GM18868 (cell line): ENCODE measurements around the gene ANKH.

Experiments used
- ATAC-seq: cut with Tn5 transposase; IDR thresholded peaks from one replicate; pipeline ENCODE4 v1.9.1; 2021; ENCODE audit warnings: mild to moderate bottlenecking, moderate library complexity; ENCODE audit not compliant: unreplicated experiment

The ANKH gene

DNA sequence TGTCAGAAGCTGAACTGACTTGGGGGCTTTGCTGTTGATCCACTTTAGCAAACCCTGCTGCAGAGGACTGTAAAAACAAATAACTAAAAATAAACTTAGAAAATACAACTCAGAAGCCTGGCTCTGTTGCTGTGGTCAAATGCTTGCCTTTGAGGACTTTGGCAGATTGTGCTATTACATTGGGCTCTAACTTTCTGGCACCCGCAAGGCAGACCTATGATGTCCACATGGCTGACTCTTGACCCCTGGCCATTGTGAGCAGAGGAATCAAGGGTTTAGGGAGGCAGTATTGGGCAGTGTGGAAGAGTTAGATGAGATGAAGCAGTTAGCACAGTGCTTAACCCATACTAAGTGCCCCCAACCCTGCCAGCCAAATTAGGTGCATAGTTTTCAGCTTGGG is 173.1 kb downstream of the ANKH start:
- no peak for ATAC-seq

DNA sequence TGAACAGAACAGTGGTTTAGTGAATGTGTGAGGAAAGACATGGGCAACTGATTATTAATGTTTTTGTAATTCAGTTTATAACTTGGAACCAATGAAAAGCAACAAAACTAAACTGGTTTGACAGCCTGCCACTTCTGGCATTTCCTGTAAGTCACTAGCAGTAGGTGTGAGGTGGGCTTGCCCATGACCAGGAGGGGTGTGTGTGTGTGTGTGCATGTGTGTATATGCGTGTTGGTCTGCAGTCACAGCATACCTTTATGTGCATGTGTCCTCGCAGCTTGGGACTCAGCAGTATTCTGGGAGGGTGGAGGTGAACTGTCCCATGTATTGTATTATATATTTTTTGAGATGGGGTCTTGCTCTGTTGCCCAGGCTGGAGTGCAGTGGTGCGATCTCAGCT is 174.7 kb downstream of the ANKH start:
- no peak for ATAC-seq

DNA sequence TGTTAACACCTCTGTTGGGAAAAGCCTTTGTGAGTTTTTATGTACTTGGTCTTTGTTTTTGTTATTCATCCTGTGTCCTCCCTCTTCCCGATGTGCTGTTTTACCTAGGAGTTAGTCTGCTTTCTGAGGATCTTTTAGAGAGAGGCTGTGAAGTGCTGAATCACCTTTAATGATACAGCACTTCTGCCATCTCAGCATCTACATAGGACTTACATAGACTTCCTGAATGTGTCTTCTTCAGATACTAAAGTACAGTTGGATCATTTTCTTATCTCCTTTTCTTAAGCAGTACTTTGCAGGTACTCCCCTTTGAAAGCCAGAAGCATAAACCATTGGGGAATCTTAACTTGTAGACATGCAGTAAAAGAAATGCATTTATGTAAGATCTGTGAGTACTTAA is 175.5 kb downstream of the ANKH start:
- ATAC-seq, result no peak

DNA sequence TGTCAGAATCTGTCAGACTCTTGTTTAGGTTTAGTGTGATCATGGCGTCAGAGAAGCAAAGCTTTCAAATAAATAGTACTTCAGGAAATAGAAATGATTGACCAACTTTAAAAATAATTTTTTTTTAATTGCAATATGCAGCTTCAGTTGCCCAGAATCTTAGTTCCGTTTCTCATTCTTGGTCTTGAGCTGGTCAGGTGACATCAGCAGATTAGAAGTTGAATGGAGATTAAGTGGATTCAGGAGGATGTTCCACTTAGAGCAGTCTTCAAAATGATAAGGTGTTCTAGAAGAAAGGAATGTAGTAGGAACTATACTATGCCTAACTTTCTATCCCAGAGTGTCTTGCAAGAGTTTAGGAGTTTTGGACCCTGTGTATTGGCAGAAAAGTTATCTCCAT is 176.4 kb downstream of the ANKH start:
- no peak for ATAC-seq

DNA sequence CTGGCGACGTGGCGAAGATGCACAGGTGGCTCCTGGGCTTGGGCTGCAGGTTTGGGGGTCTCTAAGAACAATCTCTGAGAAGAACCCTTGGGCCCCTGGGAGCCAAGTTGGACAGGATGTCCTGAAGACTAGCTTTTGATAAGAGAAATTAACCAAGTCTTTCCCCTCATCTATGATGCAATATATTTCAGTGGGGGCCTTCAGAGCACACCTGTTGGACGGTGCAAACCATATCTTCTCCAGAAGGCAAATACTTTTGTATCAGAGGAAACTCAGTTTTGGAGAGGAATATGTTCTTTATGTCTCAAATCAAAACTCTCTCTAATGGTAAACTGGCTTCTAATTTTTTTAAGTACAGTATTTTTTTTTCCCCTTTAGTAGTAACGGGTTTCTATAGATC is 178.5 kb downstream of the ANKH start:
- no peak for ATAC-seq

DNA sequence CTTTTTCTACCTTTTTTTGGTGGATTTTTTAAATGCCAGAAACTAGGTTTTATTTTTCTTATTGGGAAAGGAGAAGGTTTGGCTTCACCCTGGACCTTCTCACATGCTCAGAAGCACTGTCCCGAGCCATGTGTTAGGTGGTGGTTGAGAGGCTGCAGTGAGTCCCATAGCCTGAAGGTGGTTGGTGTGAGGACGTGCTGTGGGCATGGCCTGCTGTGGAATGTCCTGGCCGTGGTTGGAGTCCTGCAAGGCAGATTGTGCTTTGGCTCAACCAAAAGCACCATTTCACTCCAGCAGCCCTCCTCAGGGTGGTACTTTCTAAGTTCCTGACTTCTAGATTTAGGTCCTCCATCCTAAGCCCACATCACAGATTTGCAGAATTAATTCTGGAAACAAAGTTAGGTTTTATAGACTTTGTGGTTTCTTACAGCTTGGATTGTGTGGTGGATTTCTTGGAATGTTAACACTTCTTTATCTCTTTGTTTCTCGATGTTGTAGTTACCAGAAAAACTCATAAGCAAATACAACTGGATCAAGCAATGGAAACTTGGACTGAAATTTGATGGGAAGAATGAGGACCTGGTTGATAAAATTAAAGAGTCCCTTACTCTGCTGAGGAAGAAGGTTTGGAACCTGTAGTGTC is 184.4 kb downstream of the ANKH start:
- ATAC-seq, result no peak

DNA sequence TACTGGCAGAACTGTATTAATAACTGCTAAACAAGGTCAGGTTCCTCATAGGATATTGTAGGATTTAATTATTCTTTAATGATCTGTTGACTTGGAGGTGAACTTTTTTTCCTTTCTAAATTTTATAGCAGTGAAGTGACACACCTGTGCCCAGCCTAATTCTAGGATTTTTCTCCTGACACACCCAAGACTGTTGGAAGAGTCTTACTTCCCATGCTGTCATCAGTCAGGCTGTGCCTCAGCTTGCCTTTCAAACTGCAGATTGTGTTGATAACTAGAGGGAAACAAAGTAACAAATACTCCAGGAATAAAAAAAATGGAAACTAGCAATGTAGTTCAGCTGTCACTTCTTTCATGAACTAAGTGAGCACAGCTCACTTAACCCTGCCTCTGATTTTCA is 185.1 kb downstream of the ANKH start:
- no peak for ATAC-seq

DNA sequence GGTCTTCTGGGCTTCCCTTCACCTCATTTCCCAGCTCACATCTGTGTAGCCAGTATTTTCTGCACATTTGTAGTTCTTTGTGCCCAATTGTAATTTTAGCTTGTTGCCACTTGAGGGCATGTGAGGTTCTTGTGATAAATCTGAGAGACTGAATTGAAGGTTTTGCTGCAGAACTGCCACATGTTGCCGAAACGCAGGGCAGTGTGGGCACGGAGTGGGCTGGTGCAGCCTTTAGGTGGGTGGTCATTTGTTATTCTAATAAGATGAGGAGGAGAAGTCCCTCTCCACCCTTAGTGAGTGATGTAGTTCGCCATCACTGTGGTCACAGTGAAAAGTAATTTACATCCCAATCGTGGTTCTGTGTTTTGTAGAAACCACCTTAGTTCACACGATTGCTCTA is 185.8 kb downstream of the ANKH start:
- peak; percentile 85 for ATAC-seq

DNA sequence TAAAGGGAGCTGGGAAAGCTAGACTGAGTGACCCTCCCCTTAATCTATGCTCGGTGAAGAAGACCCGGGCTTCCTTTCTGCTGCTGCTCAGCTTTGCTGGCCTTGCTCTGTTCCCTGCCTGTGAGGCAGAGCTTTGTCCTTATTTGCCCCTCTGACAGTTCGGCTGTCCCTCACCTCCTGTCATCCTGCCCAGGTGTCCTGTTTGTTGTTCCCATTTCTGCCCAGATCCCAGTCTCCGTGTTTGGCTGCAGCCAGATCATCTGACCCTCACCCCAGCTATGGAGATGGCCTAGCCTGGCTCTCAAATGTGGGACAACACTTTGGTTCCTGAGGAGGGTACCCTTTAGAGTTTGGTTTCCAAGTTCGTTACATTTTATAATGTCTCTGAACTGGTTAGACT is 186.8 kb downstream of the ANKH start:
- no peak for ATAC-seq

DNA sequence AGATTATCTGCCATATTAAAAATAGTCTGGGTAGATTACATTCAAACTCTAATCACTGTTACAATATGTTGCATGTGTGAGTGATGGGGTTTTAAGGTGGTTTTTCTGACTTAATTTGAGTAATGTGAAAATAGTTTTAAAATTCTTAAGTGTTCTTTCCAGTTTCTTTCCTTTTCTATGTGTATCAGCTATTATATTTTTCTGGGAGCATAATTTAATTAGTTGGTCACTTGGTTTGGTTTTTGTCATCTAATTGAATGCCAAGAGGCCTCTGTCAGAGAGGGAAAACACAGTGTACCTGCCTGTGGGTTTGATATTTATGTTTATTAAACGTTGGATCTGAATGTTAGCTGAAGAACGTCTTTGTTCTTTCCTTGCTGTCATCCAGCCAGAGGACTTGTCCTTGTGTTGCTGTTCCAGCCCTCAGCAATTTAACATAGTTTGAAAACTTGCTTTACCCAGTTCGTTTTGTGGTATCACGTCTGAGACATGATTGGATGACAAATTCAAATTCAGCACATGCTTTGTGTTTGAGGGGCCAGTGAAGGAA is 187.6 kb downstream of the ANKH start:
- ATAC-seq, result no peak

DNA sequence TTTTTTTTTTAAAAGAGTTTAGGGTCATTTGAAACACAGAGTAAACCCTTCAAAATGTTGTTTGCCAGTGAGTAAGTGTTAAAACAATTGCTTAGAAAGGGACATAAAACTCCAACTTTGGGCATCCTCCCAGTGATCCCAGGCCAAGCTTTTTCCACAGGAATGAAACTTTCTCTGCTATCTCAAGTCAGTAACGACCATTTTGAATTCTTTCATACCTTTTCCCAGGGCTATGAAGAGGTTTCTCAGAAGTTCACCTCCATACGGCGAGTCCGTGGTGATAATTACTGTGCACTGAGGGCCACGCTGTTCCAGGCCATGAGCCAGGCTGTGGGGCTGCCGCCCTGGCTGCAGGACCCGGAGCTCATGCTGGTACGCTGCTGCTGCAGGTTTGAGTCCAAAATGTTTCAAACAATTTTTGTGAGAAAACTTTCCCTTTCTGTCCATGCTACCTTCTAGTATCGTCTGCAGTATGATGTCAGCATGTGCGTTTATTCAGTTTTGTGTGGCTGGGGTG is 190.3 kb downstream of the ANKH start:
- no peak for ATAC-seq

DNA sequence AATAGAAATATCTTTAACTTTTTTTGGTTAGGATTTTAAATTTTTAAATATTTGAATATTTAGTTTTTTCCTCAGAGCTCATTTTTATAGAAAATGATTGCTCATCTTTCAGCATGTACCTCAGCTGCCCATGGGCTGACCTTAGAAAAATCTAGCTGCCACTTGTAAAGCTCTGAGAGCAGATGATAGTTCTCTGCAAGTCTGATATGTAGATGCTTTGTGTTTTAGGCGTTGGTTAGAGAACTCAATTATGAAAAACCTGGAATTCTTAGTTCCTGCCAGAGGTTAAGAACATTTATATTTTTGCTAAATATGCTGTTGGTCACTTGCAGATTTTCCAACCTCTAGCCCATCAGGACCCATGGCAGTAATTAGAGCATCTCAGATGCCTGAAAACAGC is 192.0 kb downstream of the ANKH start:
- ATAC-seq, result no peak

DNA sequence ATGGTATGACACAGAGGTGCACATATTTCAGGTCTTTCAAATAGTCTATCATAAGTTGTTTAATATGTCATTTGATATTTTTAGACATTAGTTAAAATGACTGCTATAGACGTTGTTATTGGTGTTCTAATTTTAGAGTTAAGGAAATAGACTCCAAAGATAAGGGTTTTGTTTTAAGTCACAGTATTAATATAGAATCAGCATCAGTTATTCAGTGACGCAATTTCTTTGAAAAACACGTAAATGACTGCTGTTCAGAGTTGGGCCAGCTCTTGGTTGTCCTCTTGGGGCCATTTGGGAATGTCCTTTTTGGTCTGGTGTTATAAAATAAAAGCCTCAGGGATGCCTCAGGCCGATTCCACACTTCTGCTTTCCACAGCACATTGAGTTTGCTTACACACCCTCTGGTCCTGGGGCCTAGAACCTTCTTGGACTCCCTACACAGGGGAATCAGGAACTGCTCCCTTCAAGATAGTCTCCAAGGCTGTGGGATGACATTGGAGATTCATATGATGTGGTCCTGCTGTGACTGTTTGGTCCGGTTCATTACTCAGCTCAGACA is 192.7 kb downstream of the ANKH start:
- peak; percentile 25 for ATAC-seq

DNA sequence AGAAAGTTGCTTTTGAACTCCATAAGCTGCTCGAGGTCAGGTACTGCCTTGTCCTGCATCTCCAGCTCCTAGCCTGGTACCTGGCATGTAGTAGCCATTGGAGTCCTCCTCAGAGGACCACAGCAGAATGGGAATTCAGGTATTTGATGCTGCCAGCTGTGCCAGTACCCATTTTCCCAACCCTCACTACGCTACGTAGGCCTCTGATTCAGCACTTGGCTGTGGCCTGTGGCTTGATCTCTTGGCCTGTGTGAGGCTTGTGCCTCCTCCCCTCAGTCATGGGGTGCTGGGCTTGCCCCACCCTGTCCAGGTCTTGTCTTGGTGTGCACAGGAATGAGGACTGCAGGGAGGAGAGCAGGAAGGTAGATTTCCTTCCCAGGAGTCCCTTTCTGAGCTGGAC is 195.3 kb downstream of the ANKH start:
- ATAC-seq, result peak; percentile 31

DNA sequence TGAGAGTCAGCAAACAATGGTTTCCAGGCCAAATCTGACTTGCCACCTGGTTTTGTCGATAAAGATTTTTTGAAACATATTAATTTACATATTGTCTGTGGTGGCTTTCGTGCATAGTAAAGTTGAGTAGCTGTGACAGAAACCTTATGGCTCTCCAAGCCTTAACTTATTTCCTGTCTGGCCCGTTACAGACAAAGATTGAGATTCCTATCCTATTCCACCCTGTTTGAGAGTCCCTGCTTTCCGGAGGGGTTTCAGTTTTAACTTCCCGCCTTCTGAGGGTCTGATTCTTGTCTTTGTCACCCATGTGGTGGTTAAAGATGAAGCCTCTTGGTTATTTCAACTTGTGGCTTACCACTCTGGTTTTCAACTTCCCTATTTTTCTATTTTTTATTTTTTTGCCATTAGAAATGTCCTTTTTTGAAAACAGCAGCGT is 195.7 kb downstream of the ANKH start:
- ATAC-seq, result peak; percentile 34

DNA sequence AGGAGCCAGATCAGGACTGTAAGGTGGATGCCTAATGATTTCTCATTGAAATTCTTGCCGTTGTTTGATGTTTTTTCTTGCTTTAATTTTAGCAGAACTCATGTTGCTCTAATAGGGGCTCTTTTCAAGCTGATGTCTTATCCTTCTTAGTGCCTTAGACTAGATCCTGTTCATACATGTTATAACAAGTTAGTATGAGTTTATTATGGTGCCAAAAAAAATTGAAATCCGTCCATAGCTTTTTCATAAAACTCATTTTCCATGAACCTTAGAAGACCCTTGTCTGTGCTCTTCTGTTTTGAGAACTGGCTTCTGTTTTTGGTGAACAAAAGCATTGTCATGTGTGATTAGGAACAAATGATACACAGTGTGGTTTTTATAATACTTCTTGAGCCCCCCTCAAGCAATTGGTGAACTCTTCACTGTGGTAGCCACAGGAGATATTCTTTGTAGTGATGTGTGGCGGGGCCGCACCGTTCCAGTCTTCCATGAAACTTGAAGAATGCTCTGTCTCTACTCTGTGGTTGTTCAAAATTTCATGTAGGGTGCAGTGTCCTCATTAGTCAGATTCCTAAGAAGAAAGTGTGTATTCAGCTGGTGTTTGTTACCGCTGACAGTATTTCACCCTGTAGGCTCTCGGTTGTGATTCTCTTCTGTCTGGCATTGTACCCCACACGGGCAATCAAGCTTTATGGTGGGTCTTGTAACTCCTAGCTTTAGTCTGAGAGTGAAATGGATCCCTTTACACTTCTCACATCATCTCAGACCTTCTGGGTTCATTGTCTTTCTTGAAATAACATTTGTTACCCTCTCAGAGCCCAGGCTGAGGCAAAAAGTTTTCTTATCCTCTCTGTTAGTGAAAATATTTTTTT is 196.4 kb downstream of the ANKH start:
- no peak for ATAC-seq

DNA sequence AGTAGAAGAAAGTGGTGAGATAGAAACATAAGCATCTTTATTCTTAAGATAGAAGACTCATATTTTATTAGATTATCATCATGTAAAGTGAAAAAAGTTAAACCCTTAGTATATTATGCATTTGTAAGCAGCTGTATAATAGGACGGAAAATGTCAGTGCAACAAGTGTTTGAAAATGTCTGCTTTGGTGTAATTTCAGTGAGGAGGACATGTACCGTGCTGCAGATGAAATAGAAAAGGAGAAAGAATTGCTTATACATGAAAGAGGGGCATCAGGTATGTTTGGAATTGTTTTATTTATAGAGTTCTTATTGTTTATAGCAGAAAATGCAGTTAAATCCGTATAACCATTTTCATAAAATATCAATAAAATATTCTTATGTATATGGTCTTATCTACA is 198.1 kb downstream of the ANKH start:
- no peak for ATAC-seq

DNA sequence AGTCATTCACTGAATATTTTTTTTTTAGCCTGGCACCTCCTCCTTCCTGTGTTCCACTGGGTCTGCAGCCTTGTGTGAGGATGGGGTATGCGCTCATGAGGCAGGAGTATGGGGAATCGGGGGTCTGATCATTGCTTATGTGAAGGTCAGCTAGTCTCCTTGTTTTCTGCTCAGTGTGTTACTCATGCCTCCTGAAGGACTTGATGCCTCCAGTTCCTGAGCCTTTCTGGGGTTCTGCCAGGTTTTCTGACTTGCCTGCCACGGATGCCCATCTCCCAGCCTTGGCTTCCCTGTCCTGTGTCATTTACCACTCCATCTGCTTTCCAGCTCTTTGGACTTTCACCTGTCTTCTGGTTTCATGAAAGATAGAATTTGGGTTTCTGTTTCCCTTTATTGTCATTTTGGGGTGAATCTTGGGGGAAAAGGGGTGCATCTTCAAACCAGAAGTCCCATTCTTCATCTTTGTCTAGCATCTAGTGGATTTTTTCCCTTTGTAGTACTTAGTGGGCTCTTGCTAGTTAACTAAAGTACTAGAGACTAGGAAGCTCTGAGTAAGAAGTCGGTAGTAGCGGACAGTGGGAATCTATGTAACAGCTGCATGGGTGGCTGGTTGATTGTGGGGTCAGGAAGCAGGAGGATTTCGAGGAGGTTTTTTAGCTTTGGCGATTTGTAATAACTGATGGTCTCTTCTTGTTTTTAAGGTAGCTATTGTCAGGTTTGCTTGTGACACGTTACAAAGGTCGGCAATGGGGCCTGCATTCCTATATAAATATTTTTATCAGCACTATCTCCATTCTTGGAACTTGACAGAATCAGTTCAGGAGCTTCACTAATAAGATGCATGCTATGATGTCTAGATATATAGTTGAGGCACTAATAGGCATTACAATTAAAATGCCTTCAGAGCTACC is 198.8 kb downstream of the ANKH start:
- no peak for ATAC-seq

DNA sequence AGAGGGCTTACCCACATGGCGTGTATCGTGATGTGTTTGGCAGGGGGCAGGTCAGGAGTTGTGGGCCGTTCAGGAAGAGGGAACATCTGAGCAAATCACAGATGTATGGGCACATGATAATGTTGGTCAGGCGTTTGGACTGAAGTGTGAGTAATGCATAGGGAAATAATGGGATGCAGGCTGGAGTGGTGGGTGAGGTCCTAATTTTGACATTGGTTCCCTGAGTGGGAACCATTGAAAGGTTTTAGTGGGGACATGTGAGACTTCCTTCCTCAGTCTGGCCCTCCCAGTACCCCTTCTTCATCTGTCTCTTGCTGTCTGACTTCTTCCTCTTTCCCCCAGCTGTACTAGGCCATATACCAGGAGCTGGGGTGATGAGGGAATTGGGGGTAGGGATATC is 199.5 kb downstream of the ANKH start:
- ATAC-seq, result no peak

DNA sequence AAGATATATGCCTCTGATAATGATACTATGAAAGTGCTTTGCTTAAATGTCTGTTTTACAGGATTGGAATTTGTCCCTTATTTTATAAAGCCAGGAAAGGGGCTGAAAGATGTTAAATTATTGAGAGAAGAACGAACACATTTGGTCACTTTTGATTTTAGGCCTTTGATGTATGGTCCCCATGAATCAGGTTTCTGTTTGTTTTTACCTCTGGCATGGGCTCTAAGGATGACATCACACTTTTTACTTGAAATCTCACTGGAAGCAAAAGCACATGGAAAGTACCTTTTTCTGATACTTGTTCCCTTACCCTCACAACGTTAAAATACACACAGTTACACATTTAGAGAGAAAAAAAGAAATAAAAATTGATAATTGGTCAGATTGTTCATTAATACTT is 200.2 kb downstream of the ANKH start:
- peak; percentile 28 for ATAC-seq

DNA sequence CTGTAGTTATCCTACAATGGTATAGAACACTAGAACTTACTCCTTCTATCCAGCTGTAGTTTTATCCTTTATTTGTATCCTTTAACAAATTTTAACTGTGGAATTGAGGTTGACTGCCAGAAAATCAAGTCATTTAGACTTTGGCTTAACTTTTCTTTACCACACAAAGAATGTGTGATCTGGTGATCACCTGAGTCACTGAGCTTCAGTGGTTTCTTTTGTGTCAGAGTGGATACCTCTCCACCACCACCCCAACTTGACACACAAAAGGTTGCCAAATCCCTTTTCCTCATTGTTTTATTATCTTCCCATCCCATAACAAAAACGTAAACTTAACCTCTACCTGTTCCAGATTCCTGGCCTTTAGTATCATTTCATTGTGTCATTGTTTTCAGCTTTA is 201.6 kb downstream of the ANKH start:
- ATAC-seq, result no peak
